Activated CD8-positive, alpha-beta memory T cell treated with anti-CD3 and anti-CD28 coated beads, Interleukin-2, amount 50 U/mL, for 1 hour (primary cell): Measurements from ENCODE around the gene ARMH3.

Experiments used
- DNase-seq: peaks from one replicate; pipeline ENCODE4 v3.0.0-alpha.2; 2020; ENCODE audit errors: extremely low read depth

Gene ARMH3

DNA sequence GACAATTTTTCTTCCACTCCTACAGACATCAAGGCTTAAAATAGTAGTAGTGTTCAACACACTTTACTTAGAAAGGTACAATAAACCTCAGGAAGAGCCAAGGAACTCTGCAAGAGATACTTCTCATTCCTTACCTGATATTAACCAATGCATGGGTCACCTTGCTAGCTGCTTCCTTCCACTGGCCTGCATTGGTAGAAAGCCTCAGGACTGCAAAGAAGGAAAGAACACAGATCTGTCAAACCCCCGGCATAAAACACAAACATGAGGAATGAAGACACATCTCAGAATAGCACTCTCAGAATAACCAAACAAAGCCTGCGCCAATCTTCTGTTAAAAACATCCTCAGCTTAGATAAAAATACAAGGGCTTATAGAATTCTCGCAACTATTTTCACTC is 116.2 kb downstream of the ARMH3 start:
- no peak for DNase-seq

GRCh38 chr10:101939008-101939648 is 116.8 kb downstream of the ARMH3 start:
- DNase-seq, result no peak

DNA sequence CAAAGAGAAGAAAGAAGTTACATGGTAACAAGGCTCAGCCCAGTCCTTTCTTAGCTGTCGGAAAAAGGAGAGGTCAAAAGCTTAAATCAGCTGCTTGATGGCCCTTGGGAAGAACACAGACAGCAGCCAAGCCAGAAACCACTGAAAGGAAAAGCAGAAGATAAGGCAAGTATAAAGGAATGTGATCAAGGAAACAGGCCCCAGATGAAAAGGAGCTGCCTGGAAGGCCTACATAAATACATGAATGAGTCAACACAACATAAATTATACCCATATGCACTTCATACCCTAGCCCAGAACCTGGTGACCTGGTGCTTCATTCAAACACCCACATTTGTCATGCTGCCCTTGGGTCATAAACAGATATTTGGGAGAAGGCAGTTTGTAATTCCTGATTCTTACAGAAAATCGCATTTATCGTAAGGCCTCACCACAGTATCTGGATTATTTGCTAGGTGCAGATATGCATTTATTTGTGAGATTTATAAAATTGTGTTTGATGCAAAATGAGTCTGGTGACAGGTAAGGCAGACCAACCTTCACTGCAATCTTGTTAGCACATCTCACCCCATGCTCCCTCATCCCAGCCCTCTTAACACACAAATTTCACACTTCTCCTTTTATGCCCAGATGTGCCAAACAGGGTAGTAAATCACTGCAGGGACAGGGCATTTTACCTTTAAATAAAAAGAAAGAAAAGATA is 117.5 kb downstream of the ARMH3 start:
- DNase-seq, result no peak

- no peak for DNase-seq
These were observed 120.5 kb downstream of the ARMH3 start for GRCh38 chr10:101935431-101935830.

GRCh38 chr10:101934686-101935305 is 121.2 kb downstream of the ARMH3 start:
- no peak for DNase-seq

DNA sequence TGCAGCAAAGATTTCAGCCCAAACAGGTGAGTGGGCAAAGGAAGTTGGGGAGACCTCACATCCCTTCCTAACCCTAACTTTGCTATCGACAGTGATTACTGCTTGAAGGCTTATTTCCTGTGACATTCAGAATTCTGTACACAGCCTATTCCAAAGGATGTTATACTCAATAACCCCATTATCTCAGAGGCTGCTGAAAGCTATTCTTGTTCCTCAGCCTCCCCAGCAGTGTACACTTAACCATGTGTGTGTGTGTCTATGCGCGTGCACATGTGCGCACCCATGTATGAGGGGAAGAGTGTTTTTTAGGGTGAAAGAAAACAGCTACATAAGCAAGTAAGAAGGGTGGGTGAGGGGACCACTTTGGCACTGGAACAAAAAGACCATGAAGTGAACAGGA is 122.0 kb downstream of the ARMH3 start:
- no peak for DNase-seq

DNA sequence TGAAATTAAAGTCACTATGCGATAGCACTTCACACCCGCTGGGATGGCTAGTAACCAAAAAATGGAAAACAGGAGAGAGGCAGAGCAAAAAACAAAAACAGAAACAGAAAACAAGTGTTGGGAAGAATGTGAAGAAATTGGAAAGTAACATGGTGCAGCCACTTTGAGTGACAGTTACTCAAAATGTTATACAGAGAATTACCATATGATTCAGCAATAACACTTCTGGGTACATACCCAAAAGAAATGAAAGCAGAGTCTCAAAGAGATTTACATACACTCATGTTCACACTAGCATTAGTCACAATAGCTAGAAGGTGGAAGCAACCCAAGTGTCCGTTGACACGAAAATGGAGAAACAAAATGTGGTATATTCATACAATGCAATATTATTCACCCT is 123.8 kb downstream of the ARMH3 start:
- DNase-seq, result no peak

DNA sequence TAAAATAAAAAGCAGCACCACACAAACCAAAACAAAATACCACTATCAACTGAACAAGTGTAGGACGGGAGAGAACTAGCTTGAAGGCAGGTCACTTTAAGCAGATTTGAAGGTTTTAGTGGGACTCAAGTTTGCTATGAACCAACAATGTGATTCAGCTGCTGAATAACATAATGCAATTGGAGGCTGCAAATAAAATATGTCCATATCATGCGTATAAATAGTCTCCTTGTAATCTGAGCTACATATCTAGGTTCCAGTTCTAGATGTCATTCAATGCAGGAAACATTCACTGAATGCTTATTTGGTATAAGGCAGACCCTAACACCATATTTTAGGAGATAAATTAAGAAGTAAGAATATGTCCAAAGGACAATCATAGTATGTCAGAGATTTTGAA is 130.9 kb downstream of the ARMH3 start:
- no peak for DNase-seq

GRCh38 chr10:101923256-101923655 is 132.7 kb downstream of the ARMH3 start:
- DNase-seq, result no peak

DNA sequence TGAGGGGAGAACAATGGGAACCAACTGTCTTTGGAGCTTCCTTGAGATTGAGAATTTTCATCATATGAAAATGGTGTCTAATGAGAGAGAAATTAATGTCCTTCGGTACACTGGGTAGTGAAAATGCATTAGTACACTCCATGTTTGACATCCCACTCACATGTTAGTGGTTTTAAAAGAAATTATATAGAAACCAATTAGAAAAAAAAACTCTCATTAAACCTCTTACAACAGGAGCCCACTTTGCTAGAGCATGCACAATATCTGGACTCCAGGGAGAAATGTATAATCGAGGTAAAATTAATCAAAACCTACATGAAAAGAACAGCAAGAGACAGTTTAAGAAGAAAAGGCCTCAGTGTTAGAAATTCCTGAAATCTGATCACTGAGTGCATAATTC is 133.1 kb downstream of the ARMH3 start:
- DNase-seq, result no peak

- DNase-seq, result no peak
These were observed 135.4 kb downstream of the ARMH3 start for GRCh38 chr10:101920546-101920945.

GRCh38 chr10:101919026-101919770 is 136.8 kb downstream of the ARMH3 start:
- DNase-seq, result no peak

- no peak for DNase-seq
These were observed 143.3 kb downstream of the ARMH3 start for GRCh38 chr10:101912561-101913179.

GRCh38 chr10:101906586-101907183 is 149.3 kb downstream of the ARMH3 start:
- no peak for DNase-seq

DNA sequence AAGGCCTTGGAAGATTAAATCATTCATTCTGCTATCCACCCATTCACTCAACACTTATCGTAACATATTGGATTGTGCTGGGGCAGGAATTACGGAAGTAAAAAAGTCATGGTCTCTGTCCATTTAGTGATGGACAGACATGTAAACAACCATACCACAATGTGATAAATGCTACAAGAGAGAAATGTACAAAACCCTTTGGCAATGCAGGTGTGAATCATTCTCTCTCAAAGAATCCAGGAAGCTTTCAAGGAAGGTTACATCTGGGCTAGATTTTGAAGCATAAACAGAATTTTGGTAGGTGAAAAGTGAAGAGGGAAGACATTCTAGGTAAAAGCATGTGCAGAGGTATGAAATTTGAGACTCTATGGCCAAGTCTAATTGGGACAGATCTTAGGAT is 150.7 kb downstream of the ARMH3 start:
- DNase-seq, result no peak

GRCh38 chr10:101903827-101904550 is 152.0 kb downstream of the ARMH3 start:
- no peak for DNase-seq

- DNase-seq, result no peak
These were observed 153.2 kb downstream of the ARMH3 start for GRCh38 chr10:101902820-101903145.

DNA sequence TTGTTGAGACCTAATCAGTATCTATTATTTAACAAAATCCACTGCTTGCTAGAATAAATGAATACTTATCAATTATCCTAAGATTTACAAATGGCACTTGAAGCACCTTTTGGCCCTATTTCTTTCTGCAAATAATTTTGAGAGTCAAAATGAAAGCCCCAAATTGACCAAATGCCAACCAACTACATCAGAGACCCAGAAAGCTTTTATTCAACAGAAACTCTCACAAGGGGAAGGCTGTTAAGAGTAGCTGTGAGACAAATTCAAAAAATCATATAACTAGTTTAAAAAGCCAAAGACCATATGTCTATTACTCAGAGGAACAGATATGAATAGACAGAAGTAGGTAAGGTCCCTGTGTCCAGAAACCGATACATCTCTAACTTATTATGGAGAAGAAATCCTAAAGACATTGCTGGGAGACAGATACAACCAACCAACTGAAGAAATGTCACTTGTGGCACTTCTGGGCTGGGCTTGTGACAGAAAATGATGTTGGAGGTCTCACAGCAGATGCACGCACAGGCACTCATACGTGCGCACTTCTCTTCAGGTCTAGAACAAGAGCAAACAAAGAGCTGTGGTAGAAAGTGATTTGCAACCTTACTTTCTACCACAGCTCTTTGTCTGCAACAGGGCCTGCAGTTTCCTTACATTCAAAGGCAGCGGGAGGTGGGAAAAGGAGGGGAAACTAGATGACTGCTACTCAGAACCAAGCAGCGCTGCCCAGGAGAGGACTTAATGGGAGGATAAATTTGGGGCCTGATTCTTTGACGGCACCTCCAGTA is 153.7 kb downstream of the ARMH3 start:
- no peak for DNase-seq

GRCh38 chr10:101901340-101901739 is 154.6 kb downstream of the ARMH3 start:
- no peak for DNase-seq

- DNase-seq, result no peak
These were observed 158.3 kb downstream of the ARMH3 start for GRCh38 chr10:101897633-101898032.
